Right cardiac atrium (tissue), 5 donors: ENCODE data around the gene TCF12. TPM values are rescaled to one million over a fixed set of nuclear protein-coding genes. Genes with fewer than 3 reads are reported as not detected.

Experiments
- ATAC-seq, 2 donors: fragments of 200-7000 bp; cut with Tn5 transposase; one replicate each; pipeline versions ENCODE4 v1.8.0 to v1.9.1; 2020; ENCODE audit warnings: moderate library complexity in 2 of 2, mild to moderate bottlenecking in 1 of 2
- DNase-seq, 3 donors: peaks; one replicate each; pipeline ENCODE4 v3.0.0-alpha.2; 2020
- H3K27ac ChIP-seq: one replicate; pipeline ENCODE4 v1.5.1; 2013; ENCODE audit warnings: mild to moderate bottlenecking, low read length, control low read depth, moderate library complexity
- H3K27me3 ChIP-seq: one replicate; pipeline ENCODE4 v1.6.1; 2013; ENCODE audit not compliant: control insufficient read depth, insufficient read depth
- H3K4me1 ChIP-seq: one replicate; pipeline ENCODE4 v1.6.1; 2013; ENCODE audit warnings: low read length; ENCODE audit not compliant: control insufficient read depth, insufficient read depth
- H3K4me3 ChIP-seq: one replicate; pipeline ENCODE4 v1.5.1; 2013; ENCODE audit warnings: low read length, control low read depth
- H3K9me3 ChIP-seq: one replicate; pipeline ENCODE4 v1.6.1; 2013; ENCODE audit warnings: low read length; ENCODE audit not compliant: control insufficient read depth
- WGBS: extraction: QIAGEN DNeasy Blood & Tissue Kit; methylation state at CpG from one replicate; pipeline ENCODE4 v1.1.7; 2013; 5-methylcytosine and 5-hydroxymethylcytosine counted together
- intact Hi-C, 4 donors: fragments of 100-400 bp; cut with DNase I; formaldehyde crosslinking; loops; one replicate each; pipeline versions ENCODE4 v1.11.0 to v1.14.0; 2022 to 2023
- polyA plus RNA-seq: library from polyadenylated mRNA; stranded (reverse); fragments of 200-250 nt; gene quantifications from one replicate; pipeline ENCODE4 v1.2.3, GENCODE V29; 2013
- total RNA-seq, 4 donors: library from RNA; stranded (reverse); fragmentation: NEBNext Ultra II Directional; extraction: Animal tissue kit (Norgen Biotek cat#: 25700); gene quantifications; one replicate each; pipeline ENCODE4 v1.2.1, GENCODE V29; 2021
- donor health status: healthy with polysubstance abuse.
- donor health status: DM: no; HTN: yes; CAD: no.
- donor health status: DM: no; HTN: no; CAD: no.
- donor health status: DM: no; HTN: yes; CAD: no; lungs with severe emphysema.
- donor health status: DM: yes; HTN: yes; CAD: no.

TCF12 gene
- total and polyA plus RNA-seq, 5 donors, result 11.7 to 58.8 (median 51.5) TPM

GRCh38 chr15:57284535-57284934 is 366.1 kb downstream of the TCF12 start:
- no peaks in the 10 kb centered on the region for H3K4me1 ChIP-seq
- DNase-seq (no peak), ATAC-seq (no peak)
- H3K27ac ChIP-seq, result no peak overlapping the region
- H3K27me3 ChIP-seq, result no peaks in the 10 kb centered on the region
- no peak overlapping the region for H3K4me3 ChIP-seq
- no peaks in the 10 kb centered on the region for H3K9me3 ChIP-seq
- intact Hi-C loops, result no loop called here
- 68% methylated on average over 3 of the region's 3 CpGs for WGBS

- WGBS, result 97% methylated on average over 3 of the region's 3 CpGs
- no peak for ATAC-seq
- intact Hi-C loops, result no loop called here
Measured at GRCh38 chr15:57285386-57285785, 366.9 kb downstream of the TCF12 start.

GRCh38 chr15:57286446-57287122 is 368.1 kb downstream of the TCF12 start:
- 87% methylated on average over 7 of the region's 7 CpGs for WGBS

More at GRCh38 chr15:57285386-57285785, 366.9 kb downstream of the TCF12 start:
- Histone ChIP-seq H3K27me3 (no peaks in the 10 kb centered on the region), H3K4me1 (no peaks in the 10 kb centered on the region), H3K9me3 (no peaks in the 10 kb centered on the region), H3K27ac (no peak overlapping the region), H3K4me3 (no peak overlapping the region)
- DNase-seq, result no peak

GRCh38 chr15:57287123-57287521 is 368.7 kb downstream of the TCF12 start:
- no peak overlapping the region for H3K4me3 ChIP-seq
- H3K4me1 ChIP-seq, result no peaks in the 10 kb centered on the region
- no peak for DNase-seq
- no peaks in the 10 kb centered on the region for H3K9me3 ChIP-seq
- no peak overlapping the region for H3K27ac ChIP-seq
- no peak for ATAC-seq
- WGBS, result 83% methylated on average over 2 of the region's 2 CpGs
- intact Hi-C loops, result no loop called here
- no peaks in the 10 kb centered on the region for H3K27me3 ChIP-seq

More at GRCh38 chr15:57286446-57287122, 368.1 kb downstream of the TCF12 start:
- intact Hi-C loops, result no loop called here
- H3K27me3 ChIP-seq, result no peaks in the 10 kb centered on the region
- H3K9me3 ChIP-seq, result no peaks in the 10 kb centered on the region
- ATAC-seq (no peak), DNase-seq (no peak)
- H3K4me3 ChIP-seq, result no peak overlapping the region
- H3K27ac ChIP-seq, result no peak overlapping the region
- no peaks in the 10 kb centered on the region for H3K4me1 ChIP-seq

- no peak for DNase-seq
- intact Hi-C loops, result no loop called here
- no peaks in the 10 kb centered on the region for H3K27me3 ChIP-seq
- ATAC-seq, result no peak
- H3K4me1 ChIP-seq, result no peaks in the 10 kb centered on the region
- H3K9me3 ChIP-seq, result no peaks in the 10 kb centered on the region
- no peak overlapping the region for H3K27ac ChIP-seq
- H3K4me3 ChIP-seq, result no peak overlapping the region
- WGBS, result 80% methylated on average over 5 of the region's 5 CpGs
Measured at GRCh38 chr15:57288926-57289580, 370.6 kb downstream of the TCF12 start.

GRCh38 chr15:57290187-57290586 is 371.7 kb downstream of the TCF12 start:
- ATAC-seq (no peak), DNase-seq (no peak)
- Histone ChIP-seq H3K9me3 (no peaks in the 10 kb centered on the region), H3K27ac (no peak overlapping the region), H3K4me3 (no peak overlapping the region), H3K27me3 (no peaks in the 10 kb centered on the region), H3K4me1 (no peaks in the 10 kb centered on the region)
- WGBS, result 92% methylated on average over 2 of the region's 2 CpGs
- intact Hi-C loops, result no loop called here

GRCh38 chr15:57290826-57291225 is 372.4 kb downstream of the TCF12 start:
- ATAC-seq (no peak), DNase-seq (no peak)
- H3K4me1 ChIP-seq, result no peaks in the 10 kb centered on the region
- no peak overlapping the region for H3K27ac ChIP-seq
- H3K27me3 ChIP-seq, result no peaks in the 10 kb centered on the region
- H3K4me3 ChIP-seq, result no peak overlapping the region
- H3K9me3 ChIP-seq, result no peaks in the 10 kb centered on the region
- intact Hi-C loops, result no loop called here
- WGBS, result 92% methylated on average over 4 of the region's 4 CpGs

GRCh38 chr15:57296473-57297162 is 378.2 kb downstream of the TCF12 start:
- intact Hi-C loops, result no loop called here
- no peak for DNase-seq
- Histone ChIP-seq H3K27me3 (no peaks in the 10 kb centered on the region), H3K4me1 (no peaks in the 10 kb centered on the region), H3K9me3 (no peaks in the 10 kb centered on the region), H3K27ac (no peak overlapping the region), H3K4me3 (no peak overlapping the region)
- no peak for ATAC-seq
- 83% methylated on average over 9 of the region's 9 CpGs for WGBS

- 93% methylated on average over 3 of the region's 3 CpGs for WGBS
- H3K27ac ChIP-seq, result no peak overlapping the region
- intact Hi-C loops, result no loop called here
Measured at GRCh38 chr15:57297163-57297593, 378.7 kb downstream of the TCF12 start.

GRCh38 chr15:57297630-57298029 is 379.2 kb downstream of the TCF12 start:
- H3K9me3 ChIP-seq, result no peaks in the 10 kb centered on the region
- no peak overlapping the region for H3K4me3 ChIP-seq
- WGBS, result 92% methylated on average over 6 of the region's 6 CpGs
- DNase-seq, result no peak
- no peak for ATAC-seq
- H3K27ac ChIP-seq, result no peak overlapping the region
- H3K27me3 ChIP-seq, result no peaks in the 10 kb centered on the region
- intact Hi-C loops, result no loop called here
- no peaks in the 10 kb centered on the region for H3K4me1 ChIP-seq

More at GRCh38 chr15:57297163-57297593, 378.7 kb downstream of the TCF12 start:
- no peaks in the 10 kb centered on the region for H3K27me3 ChIP-seq
- no peak for ATAC-seq
- H3K4me1 ChIP-seq, result no peaks in the 10 kb centered on the region
- DNase-seq, result no peak
- no peaks in the 10 kb centered on the region for H3K9me3 ChIP-seq
- H3K4me3 ChIP-seq, result no peak overlapping the region

- Histone ChIP-seq H3K4me3 (no peak overlapping the region), H3K27ac (no peak overlapping the region), H3K27me3 (no peaks in the 10 kb centered on the region), H3K9me3 (no peaks in the 10 kb centered on the region), H3K4me1 (no peaks in the 10 kb centered on the region)
- 60% methylated on average over 5 of the region's 5 CpGs for WGBS
- intact Hi-C loops, result no loop called here
- ATAC-seq (no peak), DNase-seq (no peak)
Measured at GRCh38 chr15:57298204-57298603, 379.8 kb downstream of the TCF12 start.
